Left lung (tissue), 10 donors: ENCODE measurements around the gene P4HTM. TPM values are rescaled to one million over a fixed set of nuclear protein-coding genes. Genes with fewer than 3 reads are reported as not detected.

Experiments used
- ATAC-seq: fragments of 200-7000 bp; cut with Tn5 transposase; one replicate; pipeline ENCODE4 v1.9.1; 2020; ENCODE audit warnings: moderate library complexity
- DNase-seq, 4 donors: peaks; one replicate each; pipeline ENCODE4 v3.0.0-alpha.2; 2013 to 2020
- H3K27ac ChIP-seq, 2 donors: fragments of 200-600 bp; sonication (generic) in 1 of 2; one replicate each; pipeline versions ENCODE4 v1.5.0 to v1.8.0; 2020 to 2021
- H3K27me3 ChIP-seq, 2 donors: fragments of 200-600 bp; sonication (generic) in 1 of 2; one replicate each; pipeline versions ENCODE4 v1.5.0 to v1.8.0; 2020 to 2021
- H3K36me3 ChIP-seq, 2 donors: fragments of 200-600 bp; sonication (generic) in 1 of 2; one replicate each; pipeline versions ENCODE4 v1.5.0 to v1.8.0; 2020 to 2021
- H3K4me1 ChIP-seq, 2 donors: fragments of 200-600 bp; one replicate each; pipeline ENCODE4 v1.8.0; 2021
- H3K4me3 ChIP-seq, 2 donors: fragments of 200-600 bp; sonication (generic) in 1 of 2; one replicate each; pipeline versions ENCODE4 v1.5.0 to v1.8.0; 2020 to 2021; ENCODE audit warnings: mild to moderate bottlenecking in 1 of 2
- H3K9me3 ChIP-seq, 2 donors: fragments of 200-600 bp; sonication (generic) in 1 of 2; one replicate each; pipeline versions ENCODE4 v1.5.0 to v1.8.0; 2020 to 2021
- intact Hi-C, 2 donors: fragments of 100-400 bp; cut with DNase I; formaldehyde crosslinking; loops; one replicate each; pipeline versions ENCODE4 v1.11.2 to v1.14.2; 2022
- polyA plus RNA-seq, 6 donors: library from polyadenylated mRNA; unstranded; fragments of 120-200 nt; gene quantifications; one replicate each; pipeline ENCODE4 v1.2.1, GENCODE V29; 2013; ENCODE audit not compliant: insufficient read length in 6 of 6
- total RNA-seq, 2 donors: library from RNA; stranded (reverse); fragmentation: NEBNext Ultra II Directional; extraction: Animal tissue kit (Norgen Biotek cat#: 25700); gene quantifications; one replicate each; pipeline ENCODE4 v1.2.1, GENCODE V29; 2021
- TF ChIP-seq, protein P1 (sequence below), 2 donors: fragments of 200-600 bp; sonication (generic) in 1 of 2; IDR thresholded peaks; one replicate each; pipeline versions ENCODE4 v1.5.0 to v1.8.0; 2021; ENCODE audit warnings: antibody characterized with exemption in 2 of 2
- donor health status: DM: no; HTN: yes; CAD: no.
- donor health status: DM: no; HTN: no; CAD: no.

The P4HTM gene
- total and polyA plus RNA-seq, 8 donors, result 26.6 to 43.1 (median 39.7) TPM

DNA sequence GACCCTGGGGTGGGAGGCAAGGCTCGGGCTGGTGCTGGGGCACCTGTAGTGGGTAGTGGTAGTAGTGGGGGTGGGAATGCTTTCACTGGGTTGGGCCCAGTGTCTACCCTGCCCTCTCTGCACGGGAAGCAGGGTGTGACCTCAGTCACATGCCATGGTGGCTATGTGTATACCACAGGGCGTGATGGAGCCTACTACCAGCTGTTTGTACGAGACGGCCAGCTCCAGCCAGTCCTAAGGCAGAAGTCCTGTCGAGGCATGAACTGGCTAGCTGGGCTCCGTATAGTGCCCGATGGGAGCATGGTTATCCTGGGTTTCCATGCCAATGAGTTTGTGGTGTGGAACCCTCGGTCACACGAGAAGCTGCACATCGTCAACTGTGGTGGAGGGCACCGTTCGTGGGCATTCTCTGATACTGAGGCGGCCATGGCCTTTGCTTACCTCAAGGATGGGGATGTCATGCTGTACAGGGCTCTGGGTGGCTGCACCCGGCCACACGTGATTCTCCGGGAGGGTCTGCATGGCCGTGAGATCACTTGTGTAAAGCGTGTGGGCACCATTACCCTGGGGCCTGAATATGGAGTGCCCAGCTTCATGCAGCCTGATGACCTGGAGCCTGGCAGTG lies 23.2 kb downstream of the P4HTM start:
- Histone ChIP-seq H3K4me3 (no peak overlapping the region), H3K27me3 (no peaks in the 10 kb centered on the region), H3K27ac (no peak overlapping the region), H3K4me1 (peaks cover 5 to 27% of the 10 kb centered on the region in 2 donors), H3K36me3 (peaks cover 0 to 58% of the 10 kb centered on the region in 2 donors), H3K9me3 (no peaks in the 10 kb centered on the region)
- ATAC-seq (no peak), DNase-seq (no peak)
- TF ChIP-seq, protein P1, sequence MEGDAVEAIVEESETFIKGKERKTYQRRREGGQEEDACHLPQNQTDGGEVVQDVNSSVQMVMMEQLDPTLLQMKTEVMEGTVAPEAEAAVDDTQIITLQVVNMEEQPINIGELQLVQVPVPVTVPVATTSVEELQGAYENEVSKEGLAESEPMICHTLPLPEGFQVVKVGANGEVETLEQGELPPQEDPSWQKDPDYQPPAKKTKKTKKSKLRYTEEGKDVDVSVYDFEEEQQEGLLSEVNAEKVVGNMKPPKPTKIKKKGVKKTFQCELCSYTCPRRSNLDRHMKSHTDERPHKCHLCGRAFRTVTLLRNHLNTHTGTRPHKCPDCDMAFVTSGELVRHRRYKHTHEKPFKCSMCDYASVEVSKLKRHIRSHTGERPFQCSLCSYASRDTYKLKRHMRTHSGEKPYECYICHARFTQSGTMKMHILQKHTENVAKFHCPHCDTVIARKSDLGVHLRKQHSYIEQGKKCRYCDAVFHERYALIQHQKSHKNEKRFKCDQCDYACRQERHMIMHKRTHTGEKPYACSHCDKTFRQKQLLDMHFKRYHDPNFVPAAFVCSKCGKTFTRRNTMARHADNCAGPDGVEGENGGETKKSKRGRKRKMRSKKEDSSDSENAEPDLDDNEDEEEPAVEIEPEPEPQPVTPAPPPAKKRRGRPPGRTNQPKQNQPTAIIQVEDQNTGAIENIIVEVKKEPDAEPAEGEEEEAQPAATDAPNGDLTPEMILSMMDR (IDR thresholded peaks at IDR 0.05), result no peak
- intact Hi-C loops, result no loop called here

DNA sequence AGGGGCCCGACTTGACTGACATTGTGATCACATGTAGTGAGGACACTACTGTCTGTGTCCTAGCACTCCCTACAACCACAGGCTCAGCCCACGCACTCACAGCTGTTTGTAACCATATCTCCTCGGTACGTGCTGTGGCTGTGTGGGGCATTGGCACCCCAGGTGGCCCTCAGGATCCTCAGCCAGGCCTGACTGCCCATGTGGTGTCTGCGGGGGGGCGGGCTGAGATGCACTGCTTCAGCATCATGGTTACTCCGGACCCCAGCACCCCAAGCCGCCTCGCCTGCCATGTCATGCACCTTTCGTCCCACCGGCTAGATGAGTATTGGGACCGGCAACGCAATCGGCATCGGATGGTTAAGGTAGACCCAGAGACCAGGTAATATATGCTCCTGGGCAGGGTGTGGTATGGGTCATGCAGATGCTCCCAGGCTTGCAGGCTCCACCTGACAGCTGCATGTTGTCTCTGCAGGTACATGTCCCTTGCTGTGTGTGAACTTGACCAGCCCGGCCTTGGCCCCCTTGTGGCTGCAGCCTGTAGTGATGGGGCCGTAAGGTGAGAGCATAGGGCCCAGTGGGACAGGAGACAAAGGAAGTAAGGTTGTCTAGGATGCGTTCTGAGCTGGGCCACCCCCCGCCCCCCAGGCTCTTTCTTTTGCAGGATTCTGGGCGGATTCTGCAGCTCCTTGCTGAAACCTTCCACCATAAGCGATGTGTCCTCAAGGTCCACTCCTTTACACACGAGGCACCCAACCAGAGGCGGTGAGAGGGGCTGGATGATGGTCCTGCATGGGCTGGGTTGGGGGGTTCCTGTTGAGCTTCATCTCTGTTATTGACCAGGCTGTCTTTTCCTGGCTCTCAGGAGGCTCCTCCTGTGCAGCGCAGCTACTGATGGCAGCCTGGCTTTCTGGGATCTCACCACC lies 24.0 kb downstream of the P4HTM start:
- no peaks in the 10 kb centered on the region for H3K9me3 ChIP-seq
- H3K4me3 ChIP-seq, result no peak overlapping the region
- no peak overlapping the region for H3K27ac ChIP-seq
- no peaks in the 10 kb centered on the region for H3K27me3 ChIP-seq
- H3K36me3 ChIP-seq, result peaks cover 0 to 58% of the 10 kb centered on the region in 2 donors
- TF ChIP-seq, protein P1 (IDR thresholded peaks at IDR 0.05), result peak; percentile 37 to 54
- intact Hi-C loops, result no loop called here
- ATAC-seq (no peak), DNase-seq (no peak)
- peaks cover 8 to 23% of the 10 kb centered on the region in 2 donors for H3K4me1 ChIP-seq

DNA sequence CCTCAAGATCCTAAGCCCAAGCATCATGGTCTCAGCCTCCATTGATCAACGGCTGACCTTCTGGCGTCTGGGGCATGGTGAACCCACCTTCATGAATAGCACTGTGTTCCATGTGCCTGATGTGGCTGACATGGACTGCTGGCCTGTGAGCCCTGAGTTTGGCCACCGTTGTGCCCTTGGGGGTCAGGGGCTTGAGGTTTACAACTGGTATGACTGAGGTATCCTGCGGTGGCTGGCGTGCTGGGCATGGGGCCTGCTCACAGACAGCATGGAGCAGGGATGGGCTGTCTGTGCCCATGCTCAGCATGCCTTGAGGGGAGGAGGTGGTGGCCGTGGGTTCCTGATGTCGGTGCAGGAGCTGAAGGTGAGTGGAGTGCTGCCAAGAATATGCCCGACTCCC lies 25.0 kb downstream of the P4HTM start:
- Histone ChIP-seq H3K4me1 (peaks cover 19 to 28% of the 10 kb centered on the region in 2 donors), H3K36me3 (peaks cover 0 to 58% of the 10 kb centered on the region in 2 donors), H3K4me3 (no peak overlapping the region), H3K27ac (no peak overlapping the region), H3K9me3 (no peaks in the 10 kb centered on the region), H3K27me3 (no peaks in the 10 kb centered on the region)
- TF ChIP-seq, protein P1 (IDR thresholded peaks at IDR 0.05), result no peak
- DNase-seq (no peak), ATAC-seq (no peak)
- intact Hi-C loops, result no loop called here

DNA sequence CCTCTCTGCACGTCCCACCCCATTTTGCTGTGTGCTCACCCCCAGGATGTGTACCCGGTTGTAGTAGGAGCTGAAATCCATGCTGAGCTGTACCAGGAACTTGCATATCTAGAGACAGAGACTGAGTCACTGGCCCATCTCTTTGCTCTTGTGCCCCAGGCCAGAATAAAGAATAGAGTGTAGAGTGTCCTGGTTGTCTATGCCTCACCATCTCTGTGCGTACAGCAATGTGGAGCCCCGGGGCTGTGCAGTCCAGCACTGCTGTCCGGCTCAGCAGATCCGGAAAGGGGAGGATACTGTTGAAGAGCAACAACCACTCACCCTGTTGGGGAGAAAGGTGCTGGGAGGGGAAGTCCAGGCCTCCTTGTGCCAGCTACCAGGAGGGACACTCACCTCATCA lies 25.7 kb downstream of the P4HTM start:
- TF ChIP-seq, protein P1 (IDR thresholded peaks at IDR 0.05), result no peak
- Histone ChIP-seq H3K9me3 (no peaks in the 10 kb centered on the region), H3K4me3 (no peak overlapping the region), H3K27me3 (no peaks in the 10 kb centered on the region), H3K4me1 (peaks cover 23 to 35% of the 10 kb centered on the region in 2 donors), H3K27ac (no peak overlapping the region), H3K36me3 (peaks cover 0 to 58% of the 10 kb centered on the region in 2 donors)
- intact Hi-C loops, result no loop called here
- DNase-seq, result no peak
- ATAC-seq, result no peak
